ENCODE results near the gene PILRA. TPM values are rescaled to one million over a fixed set of nuclear protein-coding genes. Genes with fewer than 3 reads are reported as not detected.

The PILRA gene
- total and polyA plus RNA-seq, 2 of the 13 experiments (the other 11 are each of a cell fraction or from before 2014, with no cell fraction given), result 0.13 to 1.3 TPM

GRCh38 chr7:100429637-100430492, 56.6 kb downstream of the PILRA start, which contains the start of gene MEPCE (continued):
- peak; percentile 88 for TF ChIP-seq CHD2 (IDR thresholded peaks at IDR 0.05; ENCODE audit: low read depth, low read length)
- peak; percentile 43; the same call in 1 of the 2 replicates for TF ChIP-seq ATF2 (CRISPR knock-in tag; IDR thresholded peaks at IDR 0.05)
- TF ChIP-seq BRD4 (CRISPR knock-in tag; IDR thresholded peaks at IDR 0.05), result 0 out of 2 replicates have a peak, but pooled peaks have one; percentile 20
- TF ChIP-seq, protein P1, sequence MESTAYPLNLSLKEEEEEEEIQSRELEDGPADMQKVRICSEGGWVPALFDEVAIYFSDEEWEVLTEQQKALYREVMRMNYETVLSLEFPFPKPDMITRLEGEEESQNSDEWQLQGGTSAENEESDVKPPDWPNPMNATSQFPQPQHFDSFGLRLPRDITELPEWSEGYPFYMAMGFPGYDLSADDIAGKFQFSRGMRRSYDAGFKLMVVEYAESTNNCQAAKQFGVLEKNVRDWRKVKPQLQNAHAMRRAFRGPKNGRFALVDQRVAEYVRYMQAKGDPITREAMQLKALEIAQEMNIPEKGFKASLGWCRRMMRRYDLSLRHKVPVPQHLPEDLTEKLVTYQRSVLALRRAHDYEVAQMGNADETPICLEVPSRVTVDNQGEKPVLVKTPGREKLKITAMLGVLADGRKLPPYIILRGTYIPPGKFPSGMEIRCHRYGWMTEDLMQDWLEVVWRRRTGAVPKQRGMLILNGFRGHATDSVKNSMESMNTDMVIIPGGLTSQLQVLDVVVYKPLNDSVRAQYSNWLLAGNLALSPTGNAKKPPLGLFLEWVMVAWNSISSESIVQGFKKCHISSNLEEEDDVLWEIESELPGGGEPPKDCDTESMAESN (CRISPR knock-in tag; conservative IDR thresholded peaks at IDR 0.05), result no peak
- TF ChIP-seq MXD3 (CRISPR knock-in tag; IDR thresholded peaks at IDR 0.05), result no peak
- TF ChIP-seq ZNF577 (CRISPR knock-in tag; IDR thresholded peaks at IDR 0.05; ENCODE audit: borderline replicate concordance, low read depth), result no peak
- no peak for TF ChIP-seq PAX8 (CRISPR knock-in tag; IDR thresholded peaks at IDR 0.05; ENCODE audit: borderline replicate concordance)
- no peak for TF ChIP-seq ZNF567 (CRISPR knock-in tag; IDR thresholded peaks at IDR 0.05; ENCODE audit: borderline replicate concordance)
- TF ChIP-seq, protein P2, sequence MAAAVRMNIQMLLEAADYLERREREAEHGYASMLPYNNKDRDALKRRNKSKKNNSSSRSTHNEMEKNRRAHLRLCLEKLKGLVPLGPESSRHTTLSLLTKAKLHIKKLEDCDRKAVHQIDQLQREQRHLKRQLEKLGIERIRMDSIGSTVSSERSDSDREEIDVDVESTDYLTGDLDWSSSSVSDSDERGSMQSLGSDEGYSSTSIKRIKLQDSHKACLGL (CRISPR knock-in tag; IDR thresholded peaks at IDR 0.05), result no peak; the same call in 1 of the 2 replicates
- peak; percentile 46; the same call in 1 of the 2 replicates for TF ChIP-seq EED (CRISPR knock-in tag; IDR thresholded peaks at IDR 0.05)
- 0 out of 2 replicates have a peak, but pooled peaks have one; percentile 45 for TF ChIP-seq SAFB2 (CRISPR knock-in tag; IDR thresholded peaks at IDR 0.05; ENCODE audit: borderline replicate concordance, low read depth)
- no peak for TF ChIP-seq WIZ (CRISPR knock-in tag; IDR thresholded peaks at IDR 0.05)
- TF ChIP-seq, protein P3, sequence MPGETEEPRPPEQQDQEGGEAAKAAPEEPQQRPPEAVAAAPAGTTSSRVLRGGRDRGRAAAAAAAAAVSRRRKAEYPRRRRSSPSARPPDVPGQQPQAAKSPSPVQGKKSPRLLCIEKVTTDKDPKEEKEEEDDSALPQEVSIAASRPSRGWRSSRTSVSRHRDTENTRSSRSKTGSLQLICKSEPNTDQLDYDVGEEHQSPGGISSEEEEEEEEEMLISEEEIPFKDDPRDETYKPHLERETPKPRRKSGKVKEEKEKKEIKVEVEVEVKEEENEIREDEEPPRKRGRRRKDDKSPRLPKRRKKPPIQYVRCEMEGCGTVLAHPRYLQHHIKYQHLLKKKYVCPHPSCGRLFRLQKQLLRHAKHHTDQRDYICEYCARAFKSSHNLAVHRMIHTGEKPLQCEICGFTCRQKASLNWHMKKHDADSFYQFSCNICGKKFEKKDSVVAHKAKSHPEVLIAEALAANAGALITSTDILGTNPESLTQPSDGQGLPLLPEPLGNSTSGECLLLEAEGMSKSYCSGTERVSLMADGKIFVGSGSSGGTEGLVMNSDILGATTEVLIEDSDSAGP (CRISPR knock-in tag; IDR thresholded peaks at IDR 0.05; ENCODE audit: borderline replicate concordance), result peak; percentile 70; the same call in 1 of the 2 replicates
- TF ChIP-seq PCBP2 (optimal IDR thresholded peaks at IDR 0.05; ENCODE audit: low read depth, low read length, poor library complexity, severe bottlenecking), result no peak
- TF ChIP-seq, protein P4, sequence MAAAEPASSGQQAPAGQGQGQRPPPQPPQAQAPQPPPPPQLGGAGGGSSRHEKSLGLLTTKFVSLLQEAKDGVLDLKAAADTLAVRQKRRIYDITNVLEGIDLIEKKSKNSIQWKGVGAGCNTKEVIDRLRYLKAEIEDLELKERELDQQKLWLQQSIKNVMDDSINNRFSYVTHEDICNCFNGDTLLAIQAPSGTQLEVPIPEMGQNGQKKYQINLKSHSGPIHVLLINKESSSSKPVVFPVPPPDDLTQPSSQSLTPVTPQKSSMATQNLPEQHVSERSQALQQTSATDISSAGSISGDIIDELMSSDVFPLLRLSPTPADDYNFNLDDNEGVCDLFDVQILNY (CRISPR knock-in tag; conservative IDR thresholded peaks at IDR 0.05), result peak; percentile 42; the same call in 1 of the 2 replicates
- TF ChIP-seq RCOR2 (CRISPR knock-in tag; IDR thresholded peaks at IDR 0.05), result no peak
- TF ChIP-seq RBM39 (IDR thresholded peaks at IDR 0.05; ENCODE audit: low read depth, low read length, poor library complexity, severe bottlenecking), result peak; percentile 18
- 0 out of 2 replicates have a peak, but pooled peaks have one; percentile 61 for TF ChIP-seq ZFP41 (CRISPR knock-in tag; IDR thresholded peaks at IDR 0.05; ENCODE audit: borderline replicate concordance)
- no peak; the same call in 1 of the 2 replicates for TF ChIP-seq TMF1 (CRISPR knock-in tag; IDR thresholded peaks at IDR 0.05; ENCODE audit: low read depth)
- no peak for TF ChIP-seq ZNF468 (CRISPR knock-in tag; IDR thresholded peaks at IDR 0.05)
- no peak for TF ChIP-seq PAF1 (CRISPR knock-in tag; IDR thresholded peaks at IDR 0.05)

Data from HepG2 (cell line).